Gastrocnemius medialis (tissue), 4 donors: ENCODE measurements around the gene CTPS2.

ENCODE experiments used
- CTCF ChIP-seq, 5 experiments: fragments of 450-650 bp in 3 of 5; fragments of 200-600 bp in 2 of 5; sonication (generic) in 2 of 5; IDR thresholded peaks in 4 of 5; conservative IDR thresholded peaks in 1 of 5; 1 replicate in 4 of 5; 2 replicates in 1 of 5; pipeline ENCODE4 v1.5.1; 2016 to 2019; ENCODE audit warnings: antibody characterized with exemption in 5 of 5, mild to moderate bottlenecking in 3 of 5, moderate library complexity in 3 of 5
- POLR2A ChIP-seq, 2 donors: fragments of 450-650 bp; IDR thresholded peaks; one replicate each; pipeline ENCODE4 v1.6.1; 2017; ENCODE audit warnings: antibody characterized with exemption in 2 of 2, mild to moderate bottlenecking in 2 of 2, moderate library complexity in 2 of 2

- TF ChIP-seq CTCF (IDR thresholded peaks at IDR 0.05 in 4 of 5, conservative IDR thresholded peaks at IDR 0.05 in 1 of 5) (no peak), POLR2A (IDR thresholded peaks at IDR 0.05) (no peak)
These were observed 102.3 kb downstream of the CTPS2 start for GRCh38 chrX:16610121-16610621.
